ENCODE measurements around the gene RALGAPA2.

RALGAPA2 gene

GRCh38 chr20:20712474-20713243 is at the start of gene RALGAPA2:
Gene RALGAPA2 (minus strand): TSS chr20:20712644. CDS start chr20:20712480, 164 bp downstream.
- DNase-seq (ENCODE audit: low spot score) = peak; percentile 95

- DNase-seq (ENCODE audit: low spot score) = no peak
Measured at GRCh38 chr20:20761301-20761700, 48.9 kb upstream of the RALGAPA2 start.

- no peak for DNase-seq (ENCODE audit: low spot score)
Measured at GRCh38 chr20:20759132-20759531, 46.7 kb upstream of the RALGAPA2 start.

- DNase-seq (ENCODE audit: low spot score) = no peak
Measured at GRCh38 chr20:20755674-20756319, 43.4 kb upstream of the RALGAPA2 start.

GRCh38 chr20:20755231-20755630 is 42.8 kb upstream of the RALGAPA2 start:
- no peak for DNase-seq (ENCODE audit: low spot score)

- DNase-seq (ENCODE audit: low spot score) = no peak
Measured at GRCh38 chr20:20754714-20755113, 42.3 kb upstream of the RALGAPA2 start.

GRCh38 chr20:20752712-20753111 is 40.3 kb upstream of the RALGAPA2 start:
- DNase-seq (ENCODE audit: low spot score) = no peak

- DNase-seq (ENCODE audit: low spot score) = no peak
Measured at GRCh38 chr20:20747298-20747697, 34.9 kb upstream of the RALGAPA2 start.

- no peak for DNase-seq (ENCODE audit: low spot score)
Measured at GRCh38 chr20:20744170-20744725, 31.8 kb upstream of the RALGAPA2 start.

GRCh38 chr20:20743511-20744169 is 31.2 kb upstream of the RALGAPA2 start:
- DNase-seq (ENCODE audit: low spot score) = no peak

- no peak for DNase-seq (ENCODE audit: low spot score)
Measured at GRCh38 chr20:20741087-20742045, 28.9 kb upstream of the RALGAPA2 start.

GRCh38 chr20:20740541-20740940 is 28.1 kb upstream of the RALGAPA2 start:
- no peak for DNase-seq (ENCODE audit: low spot score)

GRCh38 chr20:20737158-20737557 is 24.7 kb upstream of the RALGAPA2 start:
- no peak for DNase-seq (ENCODE audit: low spot score)

- DNase-seq (ENCODE audit: low spot score) = no peak
Measured at GRCh38 chr20:20736303-20736702, 23.9 kb upstream of the RALGAPA2 start.

GRCh38 chr20:20734475-20734948 is 22.1 kb upstream of the RALGAPA2 start:
- no peak for DNase-seq (ENCODE audit: low spot score)

GRCh38 chr20:20733943-20734342 is 21.5 kb upstream of the RALGAPA2 start:
- no peak for DNase-seq (ENCODE audit: low spot score)

GRCh38 chr20:20732641-20733040 is 20.2 kb upstream of the RALGAPA2 start:
- DNase-seq (ENCODE audit: low spot score) = no peak

- no peak for DNase-seq (ENCODE audit: low spot score)
Measured at GRCh38 chr20:20731945-20732296, 19.5 kb upstream of the RALGAPA2 start.

GRCh38 chr20:20731000-20731944 is 18.8 kb upstream of the RALGAPA2 start:
- no peak for DNase-seq (ENCODE audit: low spot score)

GRCh38 chr20:20729563-20729962 is 17.1 kb upstream of the RALGAPA2 start:
- DNase-seq (ENCODE audit: low spot score) = no peak
